H1 (cell line): ENCODE results near the gene HOXA6. TPM values are rescaled to one million over a fixed set of nuclear protein-coding genes. Genes with fewer than 3 reads are reported as not detected.

Experiments
- BRCA1 ChIP-seq: IDR thresholded peaks from 2 replicates; pipeline ENCODE4 v1.6.1; 2012; ENCODE audit warnings: low read depth, low read length, improper control_type of control experiment
- CHD7 ChIP-seq: fragments of 300-600 bp; sonication (generic); IDR thresholded peaks from 2 replicates; pipeline ENCODE4 v1.7.1; 2012; ENCODE audit warnings: low read length, moderate library complexity, mild to moderate bottlenecking, inconsistent platforms; ENCODE audit not compliant: insufficient replicate concordance
- CTBP2 ChIP-seq: IDR thresholded peaks from 2 replicates; pipeline ENCODE4 v1.7.0; 2011; ENCODE audit warnings: borderline replicate concordance, mild to moderate bottlenecking, moderate library complexity, mixed read lengths, low read length; ENCODE audit not compliant: insufficient read depth, insufficient read length
- EZH2 ChIP-seq: fragments of 200-600 bp; sonication (generic); IDR thresholded peaks from 2 replicates; pipeline ENCODE4 v1.7.1; 2012; ENCODE audit warnings: low read depth, mild to moderate bottlenecking, moderate library complexity, low read length, inconsistent platforms; ENCODE audit not compliant: severe bottlenecking
- GABPA ChIP-seq: IDR thresholded peaks from 2 replicates; pipeline ENCODE4 v1.6.1; 2011; ENCODE audit warnings: mild to moderate bottlenecking, low read length, moderate library complexity, borderline replicate concordance; ENCODE audit not compliant: insufficient read depth
- SIN3A ChIP-seq, 2 experiments: IDR thresholded peaks in 1 of 2; conservative IDR thresholded peaks in 1 of 2; 2 replicates each; pipeline ENCODE4 v1.6.1; 2011 to 2012; ENCODE audit warnings: low read length in 2 of 2, improper control_type of control experiment in 1 of 2, low read depth in 1 of 2, mild to moderate bottlenecking in 1 of 2
- SIRT6 ChIP-seq: IDR thresholded peaks from one replicate; pipeline ENCODE4 v1.7.1; 2012; ENCODE audit warnings: low read length, inconsistent platforms
- USF2 ChIP-seq: IDR thresholded peaks from 2 replicates; pipeline ENCODE4 v1.6.1; 2011; ENCODE audit warnings: low read length, improper control_type of control experiment
- polyA plus RNA-seq, 7 experiments: library from polyadenylated mRNA; depleted of rRNA in 3 of 7; stranded (reverse) in 5 of 7; unstranded in 2 of 7; fragments of >200 nt in 5 of 7; fragments of 200-250 nt in 2 of 7; gene quantifications; 1 replicate in 5 of 7; 2 replicates in 1 of 7; 4 replicates in 1 of 7; pipeline versions ENCODE4 v1.2.1 to v1.2.3, GENCODE V29; 2011 to 2013; ENCODE audit warnings: missing spikeins in 2 of 7, mixed read lengths in 2 of 7
- total RNA-seq: library from RNA; stranded (reverse); fragmentation: NEBNext Ultra II Directional; extraction: Animal tissue kit (Norgen Biotek cat#: 25700); gene quantifications from 2 replicates; pipeline ENCODE4 v1.2.1, GENCODE V29; 2021

Gene HOXA6
- total and polyA plus RNA-seq, 2 of the 8 experiments (the other 6 are each of a cell fraction or from before 2014, with no cell fraction given) = not detected

GRCh38 chr7:27186668-27187474 is 39.3 kb upstream of the HOXA6 start (continued):
- TF ChIP-seq CHD7 (no peak), SIRT6 (no peak), USF2 (no peak), BRCA1 (no peak), CTBP2 (no peak), EZH2 (no peak), SIN3A (conservative IDR thresholded peaks at IDR 0.05 in 1 of 2, IDR thresholded peaks at IDR 0.05 in 1 of 2; ENCODE audit: low read depth in 1 of 2, low read length in 2 of 2) (no peak), GABPA (no peak)
